GM23338 (cell line): ENCODE measurements around the gene CACNG1. TPM values are rescaled to one million over a fixed set of nuclear protein-coding genes. Genes with fewer than 3 reads are reported as not detected.

Experiments
- ATAC-seq: fragments of 200-7000 bp; cut with Tn5 transposase; 3 replicates; pipeline ENCODE4 v1.9.1; 2020
- DNase-seq: peaks from one replicate; pipeline ENCODE4 v3.0.0-alpha.2; 2015; ENCODE audit warnings: low spot score
- H2AFZ ChIP-seq: fragments of 200-600 bp; sonication (generic); 2 replicates; pipeline ENCODE4 v1.8.0; 2016; ENCODE audit warnings: antibody characterized with exemption, mild to moderate bottlenecking, moderate library complexity
- H3F3A ChIP-seq: fragments of 200-600 bp; sonication (generic); replicated peaks from 2 replicates; pipeline ENCODE4 v1.8.0; 2017; ENCODE audit warnings: antibody characterized with exemption, mixed run types, low read depth
- H3K27ac ChIP-seq: fragments of 200-600 bp; sonication (generic); 2 replicates; pipeline ENCODE4 v1.6.1; 2016; ENCODE audit warnings: low read depth
- H3K27me3 ChIP-seq: fragments of 200-600 bp; sonication (generic); 2 replicates; pipeline ENCODE4 v1.8.0; 2016; ENCODE audit warnings: mild to moderate bottlenecking, mixed run types, moderate library complexity; ENCODE audit not compliant: insufficient read depth
- H3K36me3 ChIP-seq: fragments of 200-600 bp; sonication (generic); 2 replicates; pipeline ENCODE4 v1.8.0; 2016; ENCODE audit warnings: mild to moderate bottlenecking; ENCODE audit not compliant: insufficient read depth
- H3K4me1 ChIP-seq: fragments of 200-600 bp; sonication (generic); 2 replicates; pipeline ENCODE4 v1.8.0; 2016; ENCODE audit warnings: mild to moderate bottlenecking, moderate library complexity; ENCODE audit not compliant: insufficient read depth
- H3K4me2 ChIP-seq: fragments of 200-600 bp; sonication (generic); 2 replicates; pipeline ENCODE4 v1.7.1; 2017; ENCODE audit warnings: mixed run types
- H3K4me3 ChIP-seq: fragments of 200-600 bp; sonication (generic); 2 replicates; pipeline ENCODE4 v1.6.1; 2016; ENCODE audit warnings: mixed run types
- H3K79me2 ChIP-seq: fragments of 200-600 bp; sonication (generic); replicated peaks from 2 replicates; pipeline ENCODE4 v1.8.0; 2017; ENCODE audit warnings: mild to moderate bottlenecking; ENCODE audit not compliant: insufficient read depth
- H3K9me2 ChIP-seq: fragments of 200-600 bp; sonication (generic); 2 replicates; pipeline ENCODE4 v1.8.0; 2017; ENCODE audit not compliant: insufficient read depth
- H4K20me1 ChIP-seq: fragments of 200-600 bp; sonication (generic); replicated peaks from 2 replicates; pipeline ENCODE4 v1.8.0; 2017; ENCODE audit warnings: mild to moderate bottlenecking; ENCODE audit not compliant: insufficient read depth
- H3K27ac Mint-ChIP-seq: 2 replicates; pipeline ENCODE4 v1.8.0; 2020; ENCODE audit warnings: inconsistent platforms, mild to moderate bottlenecking, moderate library complexity, mixed read lengths
- H3K27me3 Mint-ChIP-seq: 3 replicates; pipeline ENCODE4 v1.8.0; 2022; ENCODE audit warnings: low read depth, mild to moderate bottlenecking, moderate library complexity, mixed read lengths, inconsistent platforms; ENCODE audit not compliant: insufficient read depth, poor library complexity
- H3K36me3 Mint-ChIP-seq: 3 replicates; pipeline ENCODE4 v1.8.0; 2021; ENCODE audit warnings: low read depth, mild to moderate bottlenecking, inconsistent platforms, moderate library complexity, mixed read lengths
- H3K4me1 Mint-ChIP-seq: 3 replicates; pipeline ENCODE4 v1.8.0; 2020; ENCODE audit warnings: mild to moderate bottlenecking, inconsistent platforms, mixed read lengths
- H3K4me3 Mint-ChIP-seq: 3 replicates; pipeline ENCODE4 v1.8.0; 2021; ENCODE audit warnings: moderate library complexity, mild to moderate bottlenecking, inconsistent platforms, mixed read lengths
- H3K9me3 Mint-ChIP-seq: 3 replicates; pipeline ENCODE4 v1.8.0; 2020; ENCODE audit warnings: moderate library complexity, mild to moderate bottlenecking, inconsistent platforms, mixed read lengths
- CREB1 ChIP-seq: fragments of 250-450 bp; sonication (Bioruptor Pico); IDR thresholded peaks from 2 replicates; pipeline ENCODE4 v1.5.0; 2020; ENCODE audit warnings: low read depth, mild to moderate bottlenecking, moderate library complexity
- CTCF ChIP-seq, 2 experiments: fragments of 200-600 bp in 1 of 2; sonication (generic) in 1 of 2; conservative IDR thresholded peaks; 2 replicates each; pipeline versions ENCODE4 v1.5.1 to v1.6.1; 2016 to 2017; ENCODE audit warnings: antibody characterized with exemption in 2 of 2, low read depth in 2 of 2, mild to moderate bottlenecking in 2 of 2, moderate library complexity in 1 of 2
- EZH2 ChIP-seq: fragments of 200-600 bp; sonication (generic); IDR thresholded peaks from one replicate; pipeline ENCODE4 v1.8.0; 2017; ENCODE audit warnings: antibody characterized with exemption, mild to moderate bottlenecking, low read depth; ENCODE audit not compliant: unreplicated experiment
- EZH2phosphoT487 ChIP-seq: fragments of 200-600 bp; sonication (generic); IDR thresholded peaks from one replicate; pipeline ENCODE4 v1.8.1; 2018; ENCODE audit warnings: antibody characterized with exemption; ENCODE audit not compliant: unreplicated experiment
- JUNB ChIP-seq: IDR thresholded peaks from one replicate; pipeline ENCODE4 v1.6.1; 2016; ENCODE audit warnings: antibody characterized with exemption; ENCODE audit not compliant: unreplicated experiment
- NANOG ChIP-seq: IDR thresholded peaks from 2 replicates; pipeline ENCODE4 v1.6.1; 2016; ENCODE audit warnings: antibody characterized with exemption, borderline replicate concordance
- POLR2AphosphoS5 ChIP-seq: IDR thresholded peaks from 2 replicates; pipeline ENCODE4 v1.6.1; 2016; ENCODE audit warnings: antibody characterized with exemption, low read depth
- STAT1 ChIP-seq: IDR thresholded peaks from one replicate; pipeline ENCODE4 v1.6.1; 2016; ENCODE audit warnings: antibody characterized with exemption; ENCODE audit not compliant: unreplicated experiment
- ZNF114 ChIP-seq: fragments of 250-450 bp; sonication (Bioruptor Pico); IDR thresholded peaks from 2 replicates; pipeline ENCODE4 v1.5.0; 2020; ENCODE audit warnings: mild to moderate bottlenecking, moderate library complexity
- ZNF331 ChIP-seq: fragments of 250-450 bp; sonication (Bioruptor Pico); IDR thresholded peaks from 2 replicates; pipeline ENCODE4 v1.5.0; 2020; ENCODE audit warnings: low read depth, mild to moderate bottlenecking, moderate library complexity
- polyA plus RNA-seq: library from polyadenylated mRNA; unstranded; fragments of >200 nt; fragmentation: Nextera tagmentation; extraction: Ambion mirVana; gene quantifications from 2 replicates; pipeline ENCODE4 v1.2.1, GENCODE V29; 2016
- total RNA-seq: library from RNA; depleted of rRNA; stranded (reverse); fragments of >200 nt; shearing (Covaris generic); gene quantifications from 2 replicates; pipeline ENCODE4 v1.2.3, GENCODE V29; 2014
- TF ChIP-seq, protein P1 (sequence below): IDR thresholded peaks from 2 replicates; pipeline ENCODE4 v1.6.1; 2016; ENCODE audit warnings: antibody characterized with exemption
- TF ChIP-seq, protein P2 (sequence below): IDR thresholded peaks from one replicate; pipeline ENCODE4 v1.6.1; 2018; ENCODE audit warnings: antibody characterized with exemption; ENCODE audit not compliant: unreplicated experiment

The CACNG1 gene
- total and polyA plus RNA-seq, 2 experiments from 2014 or later = not detected

- TF ChIP-seq EZH2phosphoT487 (no peak), CTCF (conservative IDR thresholded peaks at IDR 0.05; ENCODE audit: low read depth in 2 of 2) (no peak), JUNB (no peak), CREB1 (CRISPR knock-in tag) (no peak), STAT1 (no peak), ZNF331 (CRISPR knock-in tag) (no peak), NANOG (no peak), EZH2 (no peak)
- TF ChIP-seq, protein P1, sequence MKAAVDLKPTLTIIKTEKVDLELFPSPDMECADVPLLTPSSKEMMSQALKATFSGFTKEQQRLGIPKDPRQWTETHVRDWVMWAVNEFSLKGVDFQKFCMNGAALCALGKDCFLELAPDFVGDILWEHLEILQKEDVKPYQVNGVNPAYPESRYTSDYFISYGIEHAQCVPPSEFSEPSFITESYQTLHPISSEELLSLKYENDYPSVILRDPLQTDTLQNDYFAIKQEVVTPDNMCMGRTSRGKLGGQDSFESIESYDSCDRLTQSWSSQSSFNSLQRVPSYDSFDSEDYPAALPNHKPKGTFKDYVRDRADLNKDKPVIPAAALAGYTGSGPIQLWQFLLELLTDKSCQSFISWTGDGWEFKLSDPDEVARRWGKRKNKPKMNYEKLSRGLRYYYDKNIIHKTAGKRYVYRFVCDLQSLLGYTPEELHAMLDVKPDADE = no peak
- TF ChIP-seq, protein P2, sequence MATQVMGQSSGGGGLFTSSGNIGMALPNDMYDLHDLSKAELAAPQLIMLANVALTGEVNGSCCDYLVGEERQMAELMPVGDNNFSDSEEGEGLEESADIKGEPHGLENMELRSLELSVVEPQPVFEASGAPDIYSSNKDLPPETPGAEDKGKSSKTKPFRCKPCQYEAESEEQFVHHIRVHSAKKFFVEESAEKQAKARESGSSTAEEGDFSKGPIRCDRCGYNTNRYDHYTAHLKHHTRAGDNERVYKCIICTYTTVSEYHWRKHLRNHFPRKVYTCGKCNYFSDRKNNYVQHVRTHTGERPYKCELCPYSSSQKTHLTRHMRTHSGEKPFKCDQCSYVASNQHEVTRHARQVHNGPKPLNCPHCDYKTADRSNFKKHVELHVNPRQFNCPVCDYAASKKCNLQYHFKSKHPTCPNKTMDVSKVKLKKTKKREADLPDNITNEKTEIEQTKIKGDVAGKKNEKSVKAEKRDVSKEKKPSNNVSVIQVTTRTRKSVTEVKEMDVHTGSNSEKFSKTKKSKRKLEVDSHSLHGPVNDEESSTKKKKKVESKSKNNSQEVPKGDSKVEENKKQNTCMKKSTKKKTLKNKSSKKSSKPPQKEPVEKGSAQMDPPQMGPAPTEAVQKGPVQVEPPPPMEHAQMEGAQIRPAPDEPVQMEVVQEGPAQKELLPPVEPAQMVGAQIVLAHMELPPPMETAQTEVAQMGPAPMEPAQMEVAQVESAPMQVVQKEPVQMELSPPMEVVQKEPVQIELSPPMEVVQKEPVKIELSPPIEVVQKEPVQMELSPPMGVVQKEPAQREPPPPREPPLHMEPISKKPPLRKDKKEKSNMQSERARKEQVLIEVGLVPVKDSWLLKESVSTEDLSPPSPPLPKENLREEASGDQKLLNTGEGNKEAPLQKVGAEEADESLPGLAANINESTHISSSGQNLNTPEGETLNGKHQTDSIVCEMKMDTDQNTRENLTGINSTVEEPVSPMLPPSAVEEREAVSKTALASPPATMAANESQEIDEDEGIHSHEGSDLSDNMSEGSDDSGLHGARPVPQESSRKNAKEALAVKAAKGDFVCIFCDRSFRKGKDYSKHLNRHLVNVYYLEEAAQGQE = no peak
Observed at GRCh38 chr17:67018471-67019434, 25.6 kb upstream of the CACNG1 start (continued).

DNA sequence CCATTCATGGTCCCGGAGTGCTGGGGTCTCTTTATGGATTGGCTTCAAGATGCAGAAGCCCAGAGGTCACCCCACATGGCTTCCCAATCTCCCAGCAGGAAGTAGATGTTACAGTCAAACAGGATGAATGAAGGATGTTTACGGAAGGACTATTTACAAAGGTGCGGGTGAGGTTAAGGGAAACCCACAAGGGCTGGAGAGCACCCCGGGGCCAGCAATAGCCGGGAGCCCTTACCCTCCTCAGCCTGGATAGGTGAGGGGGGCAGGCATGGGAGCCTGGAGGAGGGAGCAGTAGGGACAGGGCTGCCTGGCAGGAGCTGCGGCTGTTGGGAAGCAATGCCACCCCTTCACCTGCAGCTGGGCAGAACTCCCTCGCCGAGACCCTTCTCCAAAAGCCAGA lies 24.5 kb upstream of the CACNG1 start:
- H3F3A ChIP-seq = no peaks in the 10 kb centered on the region
- no peak for DNase-seq
- Mint-ChIP-seq H3K36me3 (no peaks in the 10 kb centered on the region), H3K4me3 (no peak overlapping the region), H3K9me3 (no peaks in the 10 kb centered on the region), H3K27me3 (peaks cover 14% of the 10 kb centered on the region), H3K4me1 (peaks cover 9% of the 10 kb centered on the region), H3K27ac (no peak overlapping the region)
- H3K27ac ChIP-seq = no peak overlapping the region
- peak; percentile 16; the same call in 1 of the 3 replicates for ATAC-seq
- no peak overlapping the region for H3K4me2 ChIP-seq
- H3K27me3 ChIP-seq = no peaks in the 10 kb centered on the region
- H3K4me3 ChIP-seq = no peak overlapping the region
- no peaks in the 10 kb centered on the region for H4K20me1 ChIP-seq
- no peaks in the 10 kb centered on the region for H3K4me1 ChIP-seq
- no peak overlapping the region for H2AFZ ChIP-seq
- no peaks in the 10 kb centered on the region for H3K9me2 ChIP-seq
- H3K79me2 ChIP-seq = no peaks in the 10 kb centered on the region
- H3K36me3 ChIP-seq = no peaks in the 10 kb centered on the region
- no peak for TF ChIP-seq NANOG
- no peak for TF ChIP-seq ZNF114 (CRISPR knock-in tag)
- no peak for TF ChIP-seq POLR2AphosphoS5
- TF ChIP-seq JUNB = no peak
- no peak for TF ChIP-seq EZH2
- no peak for TF ChIP-seq CTCF (conservative IDR thresholded peaks at IDR 0.05; ENCODE audit: low read depth in 2 of 2)
- TF ChIP-seq STAT1 = no peak
- no peak for TF ChIP-seq ZNF331 (CRISPR knock-in tag)
- TF ChIP-seq, protein P2 = no peak
- no peak for TF ChIP-seq EZH2phosphoT487
- TF ChIP-seq CREB1 (CRISPR knock-in tag) = no peak
